ENCODE measurements around the gene TIMP2.
"Not testable (repeated sequence)": the region's sequence is repeated elsewhere in the genome, so short reads cannot be mapped to it uniquely, and the experiment has no call there.

The TIMP2 gene

DNA sequence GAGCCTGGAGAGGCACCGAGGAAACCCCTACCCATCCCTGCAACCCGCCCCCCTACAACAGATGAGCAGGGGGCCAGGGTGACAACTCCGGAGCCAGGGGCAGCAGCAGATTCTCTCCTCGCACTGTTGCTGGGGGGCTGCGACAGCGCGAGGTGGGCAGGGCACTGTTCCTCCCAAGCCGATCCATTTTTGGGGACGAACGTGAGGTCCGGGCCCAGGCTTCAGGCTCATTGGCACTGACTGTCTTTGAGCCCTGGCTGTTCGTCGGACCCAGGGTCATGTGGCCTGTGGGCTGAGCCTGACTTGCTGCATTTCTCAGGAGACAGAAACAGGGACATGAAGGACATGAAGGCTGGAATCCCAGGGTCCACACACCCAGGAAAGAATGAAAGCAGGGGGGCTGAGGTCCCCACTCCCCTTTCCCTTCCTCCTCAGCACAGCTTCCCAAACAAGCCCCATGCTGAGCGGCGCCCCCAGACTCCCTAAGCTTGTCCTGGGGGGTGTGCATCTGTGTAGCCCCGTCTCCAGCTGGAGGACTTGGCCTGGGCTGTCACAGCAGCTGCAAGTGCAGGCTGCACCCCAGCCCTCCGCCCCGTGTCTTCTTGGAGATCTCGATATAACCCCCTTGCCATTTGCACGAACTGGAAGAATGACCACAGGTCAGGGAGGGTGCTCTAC, 40.9 kb downstream of the TIMP2 start:
- intact Hi-C loops (cut with DNase I): loop anchor here (5.0 kb wide), 1 partner anchor 48 kb away; no protein-coding TSS in a partner anchor
- DNase-seq: peak in 41 of 42 donors; percentile 53 to 87 (median 72)

DNA sequence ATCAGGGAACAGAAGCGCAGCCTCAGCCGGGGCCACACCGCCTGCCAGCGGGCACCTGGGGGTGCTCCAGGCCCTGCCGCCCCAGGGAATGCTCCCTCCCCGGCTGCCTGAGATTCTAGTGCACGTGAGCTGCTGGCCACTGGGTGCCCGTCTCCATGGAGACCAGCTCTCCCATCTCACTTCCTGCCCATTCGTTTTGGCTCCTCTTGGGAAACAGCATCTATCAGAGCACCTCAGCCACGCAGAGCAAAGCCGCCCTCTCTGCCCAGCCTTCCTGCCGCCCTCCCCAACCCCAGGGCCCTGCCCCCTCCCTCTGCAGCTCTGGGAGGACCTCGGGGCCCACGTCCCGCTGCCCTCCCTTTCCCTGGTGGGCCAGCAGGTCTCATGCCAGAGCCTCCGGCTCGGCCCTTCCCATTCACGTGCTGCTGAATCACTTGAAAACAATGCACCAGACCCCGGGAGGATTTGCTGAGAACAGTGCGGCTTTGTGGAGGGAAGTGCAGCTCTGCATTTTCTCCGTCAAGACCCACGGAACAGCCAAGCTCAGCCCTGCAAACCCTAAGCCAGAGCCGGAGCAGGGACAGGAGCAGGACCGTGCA, 41.6 kb downstream of the TIMP2 start:
- intact Hi-C loops (cut with DNase I): loop anchor here (5.0 kb wide), 1 partner anchor 49 kb away; no protein-coding TSS in a partner anchor
- DNase-seq: peak; percentile 79 to 97 (median 89)

DNA sequence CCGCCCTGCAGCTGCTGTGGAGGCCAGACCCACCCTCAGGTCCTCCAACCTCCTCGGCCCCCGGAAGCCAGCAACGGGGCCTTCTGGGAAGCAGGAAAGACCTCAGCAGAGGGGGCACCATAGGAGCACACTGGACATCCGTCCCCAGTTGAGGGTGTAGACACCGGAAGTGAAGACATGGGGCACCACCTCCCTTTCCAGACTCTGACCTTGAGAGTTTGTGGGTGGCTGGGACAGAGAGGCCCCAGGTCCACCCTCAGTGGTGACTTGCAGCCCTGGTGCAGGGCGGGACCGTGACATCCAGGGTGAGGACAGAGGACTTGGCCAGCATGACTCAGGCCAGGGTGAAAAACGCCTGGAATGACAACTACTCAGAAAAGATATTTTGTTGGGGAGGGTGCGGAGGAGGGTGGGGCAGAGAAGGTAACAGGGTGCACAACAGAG, 42.1 kb downstream of the TIMP2 start:
- peak in 11 of 42 donors; percentile 12 to 74 (median 45) for DNase-seq
- intact Hi-C loops (cut with DNase I): loop anchor here (5.0 kb wide), 1 partner anchor 49 kb away; no protein-coding TSS in a partner anchor

DNA sequence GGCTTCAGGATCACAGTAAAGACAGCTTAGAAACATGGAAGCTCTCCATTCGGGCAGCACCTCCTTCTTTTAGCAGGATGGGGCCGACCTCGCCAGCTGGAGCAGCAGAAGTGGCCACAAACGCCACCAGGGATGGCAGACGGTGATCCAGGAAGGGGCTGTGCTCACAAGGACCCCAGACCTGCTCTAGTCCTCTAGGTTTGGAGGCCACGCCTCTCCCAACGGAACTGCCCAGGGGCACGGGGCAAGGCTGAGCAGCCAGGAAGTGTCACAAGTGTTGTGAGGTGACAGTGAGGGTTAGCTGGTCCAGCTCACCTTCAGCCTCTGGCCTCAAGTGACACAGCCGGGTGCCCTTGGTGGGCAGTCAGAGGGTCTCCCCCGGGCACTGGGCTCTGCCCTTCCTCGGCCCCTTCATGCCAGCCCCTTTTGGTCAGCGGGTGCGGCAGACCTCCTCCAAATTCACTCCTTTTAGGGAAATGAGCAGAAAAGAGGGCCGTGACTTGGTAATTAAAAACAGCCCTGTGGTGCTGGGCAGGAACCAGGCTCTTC, 42.6 kb downstream of the TIMP2 start:
- intact Hi-C loops (cut with DNase I): loop anchor here (5.0 kb wide), 1 partner anchor 50 kb away; no protein-coding TSS in a partner anchor
- DNase-seq: peak in 1 of 42 donors; percentile 34

DNA sequence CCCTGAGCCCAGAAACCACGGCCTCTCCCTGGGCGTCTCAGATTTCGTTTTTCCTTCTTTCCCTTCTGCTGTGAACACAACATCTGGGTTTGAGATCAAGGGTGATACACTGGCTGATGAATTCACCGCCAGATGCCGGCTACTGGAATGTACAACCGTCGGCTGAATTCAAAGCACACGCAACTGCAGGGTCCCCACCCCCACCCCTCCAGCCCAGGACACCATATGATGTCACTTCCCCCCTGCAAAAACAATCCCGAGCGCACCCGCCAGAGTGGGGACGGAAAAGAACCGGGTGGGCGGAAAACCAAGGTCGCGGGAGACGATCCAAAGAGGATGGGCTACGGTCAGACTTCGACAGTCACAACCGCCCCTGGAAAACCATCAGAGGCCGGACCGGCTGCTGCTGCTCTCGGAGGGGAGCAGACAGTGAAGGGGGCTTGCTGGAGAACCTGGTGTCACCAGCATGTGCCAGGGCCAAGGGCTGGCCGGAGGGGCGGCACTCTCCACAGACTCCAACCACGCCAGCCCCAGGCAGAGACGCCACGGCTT, 45.5 kb downstream of the TIMP2 start:
- intact Hi-C loops (cut with DNase I): loop anchor here (5.0 kb wide), 1 partner anchor 53 kb away; no protein-coding TSS in a partner anchor
- peak in 12 of 42 donors; percentile 21 to 82 (median 53) for DNase-seq

DNA sequence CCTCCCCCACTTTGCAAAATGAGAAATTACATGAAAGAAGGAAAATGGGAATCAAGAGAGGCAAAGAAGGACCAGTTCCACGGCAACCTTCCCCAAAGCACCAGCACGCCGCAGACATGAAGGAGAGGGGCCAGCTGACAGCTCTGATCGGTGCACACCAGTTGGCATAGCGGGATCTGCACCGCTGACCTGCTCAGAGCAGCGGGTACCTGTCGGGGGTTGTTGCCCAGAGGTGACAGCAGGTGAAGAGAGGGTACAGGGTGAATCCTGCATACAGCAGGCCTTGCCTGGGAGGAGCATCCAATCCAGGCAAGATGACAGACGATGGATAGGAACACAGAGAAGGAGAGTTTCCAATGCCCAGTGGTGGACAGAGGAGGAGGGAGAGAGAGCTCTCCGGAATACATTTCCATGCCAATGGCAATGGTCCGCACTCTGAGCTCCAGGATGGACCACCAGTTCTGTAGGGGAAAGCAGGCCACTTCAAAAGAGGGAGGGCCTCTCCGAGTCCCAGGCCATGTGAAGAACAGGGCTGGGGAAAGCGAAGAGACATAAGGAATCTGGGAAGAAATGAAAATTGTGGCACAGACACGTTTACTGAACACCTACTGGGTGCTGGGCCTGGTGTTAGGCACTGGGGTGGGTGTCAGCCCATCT, 46.2 kb downstream of the TIMP2 start:
- intact Hi-C loops (cut with DNase I): no loop called here
- DNase-seq: no peak

DNA sequence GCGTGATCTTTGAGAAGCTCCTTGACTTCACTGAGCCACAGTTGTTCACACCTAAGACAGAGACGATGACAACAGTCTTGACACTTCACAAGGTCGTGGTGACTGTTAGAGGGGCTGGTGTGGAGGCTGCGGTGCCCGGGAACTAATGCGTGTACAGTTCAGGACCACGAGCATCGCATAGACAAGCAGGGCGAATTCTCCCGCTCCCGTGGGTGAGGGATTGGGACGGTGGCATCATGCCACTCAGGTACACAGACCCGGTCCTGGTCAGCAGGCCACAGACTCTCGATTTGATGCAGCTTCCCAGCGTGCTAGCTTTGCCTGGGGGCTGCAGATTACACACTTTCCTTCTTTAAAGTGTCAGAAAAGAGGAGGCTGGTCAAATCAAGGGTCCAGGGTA, 46.9 kb downstream of the TIMP2 start:
- DNase-seq: no peak
- intact Hi-C loops (cut with DNase I): no loop called here

DNA sequence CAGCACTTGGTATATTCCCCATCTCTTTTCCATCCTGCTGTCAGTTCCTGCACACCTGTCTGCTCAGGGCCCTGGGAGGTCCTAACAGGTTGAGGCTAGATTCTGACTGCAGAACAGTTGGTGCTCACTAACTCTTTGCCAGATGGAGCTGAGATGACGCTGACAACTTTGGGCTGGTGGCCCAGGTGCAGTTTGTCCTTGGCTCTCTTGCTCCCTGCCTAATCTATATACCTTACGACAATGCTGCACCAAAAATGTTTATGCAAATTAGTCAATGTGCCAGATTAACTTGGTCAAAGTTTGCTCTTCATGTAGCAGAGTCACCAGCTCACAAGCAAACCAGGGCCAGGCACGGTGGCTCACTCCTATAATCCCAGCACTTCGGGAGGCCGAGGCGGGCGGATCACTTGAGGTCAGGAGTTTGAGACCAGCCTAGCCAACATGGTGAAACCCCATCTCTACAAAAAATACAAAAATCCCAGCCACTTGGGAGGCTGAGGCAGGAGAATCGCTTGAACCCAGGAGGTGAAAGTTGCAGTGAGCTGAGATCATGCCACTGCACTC, 48.2 kb downstream of the TIMP2 start:
- intact Hi-C loops (cut with DNase I); DNase-seq: not testable (repeated sequence)

DNA sequence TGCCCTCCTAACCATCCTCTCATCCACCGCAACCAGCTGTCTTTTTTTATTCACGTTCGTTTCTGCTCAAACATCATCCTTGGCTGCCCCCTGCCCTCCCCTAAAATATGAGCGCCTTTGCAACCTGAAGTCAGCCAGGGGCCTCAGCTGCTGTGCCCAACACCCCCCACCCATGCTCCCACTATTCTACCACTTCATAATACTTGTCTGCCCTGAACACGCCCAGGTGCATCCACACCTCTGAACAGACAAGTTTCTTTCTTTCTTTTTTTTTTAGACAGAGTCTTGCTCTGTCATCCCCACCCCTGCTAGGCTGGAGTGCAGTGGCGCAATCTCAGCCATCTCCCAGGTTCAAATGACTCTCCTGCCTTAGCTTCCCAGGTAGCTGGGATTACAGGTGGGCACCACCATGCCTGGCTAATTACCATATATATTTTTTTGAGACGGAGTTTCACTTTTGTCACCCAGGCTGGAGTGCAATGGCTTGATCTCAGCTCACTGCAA, 49.0 kb downstream of the TIMP2 start:
- no peak for DNase-seq
- intact Hi-C loops (cut with DNase I): no loop called here

DNA sequence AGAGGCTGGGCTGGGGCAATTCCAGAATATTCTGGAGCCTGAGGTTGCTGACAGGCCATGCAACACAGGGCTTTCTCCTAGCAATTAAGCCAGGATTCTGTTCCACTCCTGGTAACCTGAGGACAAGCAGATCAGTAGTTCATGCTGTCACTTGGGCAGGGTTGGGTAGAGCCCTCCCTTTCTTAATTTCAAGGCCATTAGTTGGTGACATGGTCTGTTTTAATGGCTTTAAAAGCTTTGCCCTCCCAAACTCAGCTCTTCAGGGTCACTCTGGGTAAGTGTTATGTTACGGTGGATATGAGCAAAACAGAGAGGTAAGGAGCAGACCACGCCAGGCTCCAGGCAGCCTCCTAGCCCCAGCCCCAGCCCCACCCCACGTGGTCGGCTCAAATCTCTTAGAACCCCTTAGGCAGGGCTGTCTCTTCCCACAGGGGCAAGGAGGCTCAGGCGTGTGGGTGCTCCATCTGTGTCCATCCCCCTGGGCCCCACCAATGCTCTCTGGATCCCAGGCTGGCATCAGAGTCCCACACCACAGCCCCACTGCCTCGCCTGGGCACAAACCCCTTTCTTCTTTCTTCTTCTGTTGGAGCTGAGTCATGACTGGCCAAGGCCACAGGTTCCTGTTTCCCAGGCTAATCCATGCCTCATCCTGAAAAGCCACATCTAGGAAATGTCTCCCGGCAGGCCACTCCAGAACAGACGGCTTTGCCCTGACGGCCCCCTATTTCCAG, 49.7 kb downstream of the TIMP2 start:
- intact Hi-C loops (cut with DNase I): no loop called here
- peak in 1 of 42 donors; percentile 63 for DNase-seq

DNA sequence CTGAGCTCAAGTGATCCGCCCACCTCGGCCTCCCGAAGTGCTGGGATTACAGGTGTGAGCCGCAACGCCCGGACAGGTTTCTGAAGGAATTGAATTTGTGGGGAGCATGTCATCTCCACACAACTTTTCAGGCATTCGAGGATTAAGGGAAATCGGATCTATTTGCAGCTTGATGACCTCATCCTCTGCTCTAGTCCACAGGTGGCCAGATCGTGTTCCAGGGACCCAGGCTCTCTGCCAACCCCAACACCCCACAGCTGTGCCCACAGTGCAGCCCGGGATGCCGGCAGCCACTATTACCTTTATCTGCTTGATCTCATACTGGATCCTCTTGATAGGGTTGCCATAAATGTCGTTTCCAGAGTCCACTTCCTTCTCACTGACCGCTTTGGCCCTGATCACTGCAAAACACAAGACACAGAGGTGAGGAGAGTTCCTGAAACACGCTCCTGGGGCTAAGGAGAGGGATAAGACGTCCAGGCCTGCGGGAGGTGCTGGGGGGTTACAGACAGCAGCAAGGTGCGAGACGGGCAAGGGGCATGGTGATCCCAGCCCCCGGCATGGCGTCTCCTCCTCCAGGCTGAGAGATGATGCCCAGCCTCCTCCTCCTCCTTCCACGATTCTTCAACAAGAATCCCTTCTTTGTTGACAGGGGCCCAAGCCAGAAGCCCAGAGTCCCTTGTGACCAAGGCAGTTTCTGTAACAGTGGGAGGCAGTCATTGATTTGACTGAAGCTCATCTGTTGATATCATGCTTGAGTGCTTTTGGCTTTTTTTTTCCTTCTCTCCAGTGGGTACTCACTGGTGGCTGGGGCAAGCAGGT, 51.5 kb downstream of the TIMP2 start:
- intact Hi-C loops (cut with DNase I): no loop called here

DNA sequence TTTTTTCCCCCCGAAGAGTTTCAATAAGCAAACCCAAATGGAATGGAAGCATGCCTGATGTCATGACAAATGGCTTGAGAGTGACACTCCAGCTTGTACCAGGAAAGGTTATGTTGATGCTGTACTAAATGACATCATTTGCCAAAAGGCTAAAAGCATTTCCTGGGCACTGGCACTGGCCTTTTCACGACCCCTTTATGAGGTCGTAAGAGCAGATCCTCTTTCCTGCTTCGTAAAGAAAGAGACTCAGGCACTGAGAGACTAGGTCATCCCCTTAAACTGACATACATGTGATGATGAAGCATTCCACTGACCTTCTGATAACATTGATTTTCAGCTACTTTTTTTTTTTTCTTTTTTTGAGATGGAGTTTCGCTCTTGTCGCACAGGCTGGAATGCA, 52.7 kb downstream of the TIMP2 start:
- no peak for DNase-seq
- intact Hi-C loops (cut with DNase I): no loop called here

More for the DNA sequence above, 51.5 kb downstream of the TIMP2 start:
- DNase-seq: peak; percentile 40 to 89 (median 73)

DNA sequence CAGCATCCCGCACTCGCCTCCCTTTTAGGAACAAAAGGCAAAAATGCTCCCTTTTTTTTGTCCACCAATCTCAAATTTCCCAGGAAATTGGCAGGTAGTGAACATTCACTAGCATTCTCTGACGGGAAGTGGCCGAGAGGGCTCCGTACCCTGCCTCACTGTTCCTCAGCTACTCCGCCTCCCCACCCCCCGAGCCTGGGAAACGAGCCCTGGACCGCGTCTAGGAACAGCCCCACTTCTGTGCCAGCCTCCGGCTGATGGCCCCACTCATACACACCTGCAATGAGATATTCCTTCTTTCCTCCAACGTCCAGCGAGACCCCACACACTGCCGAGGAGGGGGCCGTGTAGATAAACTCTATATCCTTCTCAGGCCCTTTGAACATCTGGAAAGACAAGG, 54.6 kb downstream of the TIMP2 start:
- intact Hi-C loops (cut with DNase I): no loop called here
- peak in 3 of 42 donors; percentile 29 to 32 (median 31) for DNase-seq

DNA sequence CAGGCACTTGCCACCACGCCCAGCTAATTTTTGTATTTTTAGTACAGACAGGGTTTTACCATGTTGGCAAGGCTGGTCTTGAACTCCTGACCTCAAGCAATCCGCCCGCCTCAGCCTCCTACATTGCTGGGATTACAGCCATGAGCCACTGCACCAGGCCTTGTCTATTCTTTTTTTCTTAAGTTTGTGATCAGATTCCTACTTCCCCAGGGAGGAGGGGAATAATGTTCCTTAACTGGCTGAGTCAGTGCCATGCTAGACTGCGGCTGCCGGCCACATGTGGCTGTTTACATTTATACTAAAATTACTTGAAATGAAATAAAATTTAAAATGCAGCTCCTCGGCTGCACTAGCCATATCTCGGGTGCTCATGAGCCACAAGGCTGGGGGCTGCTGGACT, 56.8 kb downstream of the TIMP2 start:
- DNase-seq: no peak
- intact Hi-C loops (cut with DNase I): loop anchor here (5.0 kb wide), 1 partner anchor 54 kb away; no protein-coding TSS in a partner anchor

DNA sequence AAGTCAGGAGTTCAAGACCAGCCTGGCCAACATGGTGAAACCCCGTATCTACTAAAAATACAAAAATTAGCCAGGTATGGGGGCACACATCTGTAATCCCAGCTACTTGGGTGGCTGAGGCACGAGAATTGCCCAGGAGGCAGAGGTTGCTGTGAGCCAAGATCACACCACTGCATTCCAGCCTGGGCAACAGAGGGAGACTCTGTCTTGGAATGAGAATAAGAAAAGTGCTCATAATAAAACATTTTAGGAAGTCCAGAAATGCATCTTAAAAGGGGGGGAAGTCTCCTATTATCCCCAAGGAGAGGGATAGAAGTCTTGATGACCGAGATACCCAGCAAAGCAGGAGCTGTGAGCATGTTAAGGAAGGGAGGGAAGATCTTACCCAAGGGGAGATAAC, 58.1 kb downstream of the TIMP2 start:
- not testable (repeated sequence) for DNase-seq
- intact Hi-C loops (cut with DNase I): loop anchor here (5.0 kb wide), 1 partner anchor 55 kb away; no protein-coding TSS in a partner anchor

DNA sequence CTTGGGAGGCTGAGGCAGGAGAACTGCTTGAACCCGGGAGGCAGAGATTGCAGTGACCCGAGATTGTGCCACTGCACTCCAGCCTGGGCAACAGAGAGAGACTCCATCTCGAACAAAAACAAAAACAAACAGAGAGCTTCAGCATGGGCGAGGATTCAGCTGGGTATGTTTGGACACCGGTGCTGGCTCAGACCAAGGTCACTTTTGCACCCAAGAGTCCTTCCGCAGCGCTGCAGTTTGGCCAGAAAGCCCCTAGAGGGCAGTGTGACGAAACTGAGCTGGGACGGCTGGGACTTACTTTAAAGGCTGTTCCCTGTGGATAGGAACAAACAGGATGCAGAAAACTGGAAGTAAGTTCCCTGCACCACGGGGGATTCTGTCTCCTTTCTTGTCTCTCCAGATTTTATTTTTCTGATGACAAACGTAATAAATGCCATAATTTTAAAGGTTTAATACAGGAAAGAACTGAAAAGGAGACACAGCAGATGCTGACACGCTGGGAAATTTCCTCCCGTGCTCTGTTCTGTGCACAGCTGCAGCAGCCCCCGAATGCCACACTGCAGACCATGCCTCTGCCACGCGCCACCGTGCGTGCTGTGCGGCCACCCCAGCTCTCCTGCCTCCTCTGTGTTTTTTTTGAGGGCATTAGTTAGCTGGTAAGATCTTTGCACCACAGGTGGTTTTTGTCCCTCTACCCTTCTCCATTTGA, 59.4 kb downstream of the TIMP2 start:
- intact Hi-C loops (cut with DNase I): loop anchor here (2.0 to 5.0 kb wide), 2 partner anchors 56 to 107 kb away; no protein-coding TSS in a partner anchor

More for the DNA sequence above, 59.4 kb downstream of the TIMP2 start:
- DNase-seq: peak; percentile 50 to 95 (median 87)
